ENCODE measurements around the gene KIRREL3.
A peak's percentile ranks its signal among the peaks of the same experiment; 100 is the strongest.

Gene KIRREL3

GRCh38 chr11:126992065-126992803 is 8.3 kb downstream of the KIRREL3 start:
- H3K4me3 ChIP-seq (ENCODE audit: control insufficient read depth, low read depth, low read length) = no peak overlapping the region
- peak; percentile 95 for DNase-seq (ENCODE audit: low read depth)
- TF ChIP-seq CTCF (conservative IDR thresholded peaks at IDR 0.05; ENCODE audit: control insufficient read depth, insufficient read depth, low read depth, low read length) = no peak

GRCh38 chr11:126991596-126991995 is 9.0 kb downstream of the KIRREL3 start:
- peak; percentile 65 for DNase-seq (ENCODE audit: low read depth)
- H3K4me3 ChIP-seq (ENCODE audit: control insufficient read depth, low read depth, low read length) = no peak overlapping the region
- no peak for TF ChIP-seq CTCF (conservative IDR thresholded peaks at IDR 0.05; ENCODE audit: control insufficient read depth, insufficient read depth, low read depth, low read length)

GRCh38 chr11:126990716-126991480 is 9.7 kb downstream of the KIRREL3 start:
- no peak for TF ChIP-seq CTCF (conservative IDR thresholded peaks at IDR 0.05; ENCODE audit: control insufficient read depth, insufficient read depth, low read depth, low read length)
- DNase-seq (ENCODE audit: low read depth) = no peak

GRCh38 chr11:126989942-126990715 is 10.4 kb downstream of the KIRREL3 start:
- H3K4me3 ChIP-seq (ENCODE audit: control insufficient read depth, low read depth, low read length) = no peak overlapping the region
- peak; percentile 93 for TF ChIP-seq CTCF (conservative IDR thresholded peaks at IDR 0.05; ENCODE audit: control insufficient read depth, insufficient read depth, low read depth, low read length)
- DNase-seq (ENCODE audit: low read depth) = peak; percentile 62

More at GRCh38 chr11:126990716-126991480, 9.7 kb downstream of the KIRREL3 start:
- no peak overlapping the region for H3K4me3 ChIP-seq (ENCODE audit: control insufficient read depth, low read depth, low read length)

- DNase-seq (ENCODE audit: low read depth) = no peak
- H3K4me3 ChIP-seq (ENCODE audit: control insufficient read depth, low read depth, low read length) = no peak overlapping the region
- no peak for TF ChIP-seq CTCF (conservative IDR thresholded peaks at IDR 0.05; ENCODE audit: control insufficient read depth, insufficient read depth, low read depth, low read length)
Measured at GRCh38 chr11:126988655-126989054, 11.9 kb downstream of the KIRREL3 start.

GRCh38 chr11:126981635-126982034 is 18.9 kb downstream of the KIRREL3 start:
- no peak for TF ChIP-seq CTCF (conservative IDR thresholded peaks at IDR 0.05; ENCODE audit: control insufficient read depth, insufficient read depth, low read depth, low read length)
- no peak for DNase-seq (ENCODE audit: low read depth)
- H3K4me3 ChIP-seq (ENCODE audit: control insufficient read depth, low read depth, low read length) = no peak overlapping the region
